GM21528 (cell line): Measurements from ENCODE around the gene NGFR.

Source experiments
- ATAC-seq: cut with Tn5 transposase; IDR thresholded peaks from one replicate; pipeline ENCODE4 v1.9.1; 2021; ENCODE audit warnings: mild to moderate bottlenecking, moderate library complexity; ENCODE audit not compliant: unreplicated experiment, low FRiP score

Gene NGFR

GRCh38 chr17:49494986-49495841 is at the start of gene NGFR:
TSS of gene NGFR (plus strand) at chr17:49495293. CDS start at chr17:49495418, 125 bp downstream.
- ATAC-seq = no peak

- no peak for ATAC-seq
Measured at GRCh38 chr17:49445591-49445990, 49.5 kb upstream of the NGFR start.

GRCh38 chr17:49447628-49448302 is 47.3 kb upstream of the NGFR start:
- ATAC-seq = no peak

GRCh38 chr17:49450181-49450580 is 44.9 kb upstream of the NGFR start:
- ATAC-seq = no peak

GRCh38 chr17:49450735-49451134 is 44.4 kb upstream of the NGFR start:
- ATAC-seq = no peak

- ATAC-seq = no peak
Measured at GRCh38 chr17:49452201-49452600, 42.9 kb upstream of the NGFR start.

- ATAC-seq = no peak
Measured at GRCh38 chr17:49452661-49453060, 42.4 kb upstream of the NGFR start.

GRCh38 chr17:49454050-49454449 is 41.0 kb upstream of the NGFR start:
- ATAC-seq = no peak

GRCh38 chr17:49455272-49455861 is 39.7 kb upstream of the NGFR start:
- ATAC-seq = no peak

- no peak for ATAC-seq
Measured at GRCh38 chr17:49456183-49456965, 38.7 kb upstream of the NGFR start.

- ATAC-seq = no peak
Measured at GRCh38 chr17:49457564-49458535, 37.2 kb upstream of the NGFR start.

- no peak for ATAC-seq
Measured at GRCh38 chr17:49459401-49459984, 35.6 kb upstream of the NGFR start.

GRCh38 chr17:49460401-49460800 is 34.7 kb upstream of the NGFR start:
- ATAC-seq = no peak

- no peak for ATAC-seq
Measured at GRCh38 chr17:49461580-49461979, 33.5 kb upstream of the NGFR start.

- no peak for ATAC-seq
Measured at GRCh38 chr17:49464049-49464448, 31.0 kb upstream of the NGFR start.

GRCh38 chr17:49465331-49465903 is 29.7 kb upstream of the NGFR start:
- ATAC-seq = no peak

GRCh38 chr17:49466436-49466835 is 28.7 kb upstream of the NGFR start:
- no peak for ATAC-seq

GRCh38 chr17:49467175-49467574 is 27.9 kb upstream of the NGFR start:
- no peak for ATAC-seq
